Measurements from ENCODE around the gene ZBTB7B. TPM values are rescaled to one million over a fixed set of nuclear protein-coding genes. Genes with fewer than 3 reads are reported as not detected.

The ZBTB7B gene
- total RNA-seq, 1 experiment from 2014 or later = 15.3 TPM

GRCh38 chr1:155007251-155007828 lies 4.7 kb downstream of the ZBTB7B start:
- Histone ChIP-seq H3K27me3 (replicated peaks) (no peaks in the 10 kb centered on the region), H3K9me3 (replicated peaks) (no peaks in the 10 kb centered on the region; the same call in 1 of the 2 replicates), H3K36me3 (no peaks in the 10 kb centered on the region), H3K4me1 (replicated peaks) (peaks cover 5% of the 10 kb centered on the region), H3K4me3 (no peak overlapping the region), H3K27ac (no peak overlapping the region)
- no peak for DNase-seq (ENCODE audit: low read depth in 1 of 2, low spot score in 2 of 2)

- DNase-seq (ENCODE audit: low read depth in 1 of 2, low spot score in 2 of 2) = no peak
- H3K27me3 ChIP-seq (replicated peaks) = no peaks in the 10 kb centered on the region
- H3K36me3 ChIP-seq = no peaks in the 10 kb centered on the region
- no peak overlapping the region for H3K27ac ChIP-seq
- no peak overlapping the region for H3K4me3 ChIP-seq
- H3K4me1 ChIP-seq (replicated peaks) = peaks cover 5% of the 10 kb centered on the region
- no peaks in the 10 kb centered on the region for H3K9me3 ChIP-seq (replicated peaks)
Measured at GRCh38 chr1:155008015-155008941, 5.7 kb downstream of the ZBTB7B start.

- H3K9me3 ChIP-seq (replicated peaks) = no peaks in the 10 kb centered on the region
- H3K4me1 ChIP-seq (replicated peaks) = peaks cover 2% of the 10 kb centered on the region
- H3K36me3 ChIP-seq = no peaks in the 10 kb centered on the region
- H3K27me3 ChIP-seq (replicated peaks) = no peaks in the 10 kb centered on the region
- no peak overlapping the region for H3K27ac ChIP-seq
- DNase-seq (ENCODE audit: low read depth in 1 of 2, low spot score in 2 of 2) = no peak
- H3K4me3 ChIP-seq = no peak overlapping the region
Measured at GRCh38 chr1:155009221-155009711, 6.7 kb downstream of the ZBTB7B start.

- no peak for DNase-seq (ENCODE audit: low read depth in 1 of 2, low spot score in 2 of 2)
- Histone ChIP-seq H3K4me3 (no peak overlapping the region), H3K36me3 (no peaks in the 10 kb centered on the region), H3K27me3 (replicated peaks) (no peaks in the 10 kb centered on the region), H3K4me1 (replicated peaks) (no peaks in the 10 kb centered on the region; the same call in 1 of the 2 replicates), H3K27ac (no peak overlapping the region), H3K9me3 (replicated peaks) (no peaks in the 10 kb centered on the region)
Measured at GRCh38 chr1:155009742-155010141, 7.1 kb downstream of the ZBTB7B start.

- DNase-seq (ENCODE audit: low read depth in 1 of 2, low spot score in 2 of 2) = no peak
- no peak overlapping the region for H3K27ac ChIP-seq
- H3K4me3 ChIP-seq = no peak overlapping the region
- H3K9me3 ChIP-seq (replicated peaks) = no peaks in the 10 kb centered on the region
- no peaks in the 10 kb centered on the region for H3K27me3 ChIP-seq (replicated peaks)
- H3K36me3 ChIP-seq = peaks cover 2% of the 10 kb centered on the region; the same call in 1 of the 2 replicates
- no peaks in the 10 kb centered on the region for H3K4me1 ChIP-seq (replicated peaks)
Measured at GRCh38 chr1:155010211-155010918, 7.8 kb downstream of the ZBTB7B start.

GRCh38 chr1:155011004-155011416 lies 8.4 kb downstream of the ZBTB7B start:
- H3K4me3 ChIP-seq = no peak overlapping the region
- DNase-seq (ENCODE audit: low read depth in 1 of 2, low spot score in 2 of 2) = no peak
- H3K4me1 ChIP-seq (replicated peaks) = no peaks in the 10 kb centered on the region
- no peaks in the 10 kb centered on the region for H3K9me3 ChIP-seq (replicated peaks)
- H3K27me3 ChIP-seq (replicated peaks) = no peaks in the 10 kb centered on the region
- H3K27ac ChIP-seq = no peak overlapping the region
- peaks cover 4% of the 10 kb centered on the region; the same call in 1 of the 2 replicates for H3K36me3 ChIP-seq

- DNase-seq (ENCODE audit: low read depth in 1 of 2, low spot score in 2 of 2) = no peak
- H3K27me3 ChIP-seq (replicated peaks) = no peaks in the 10 kb centered on the region
- H3K4me3 ChIP-seq = no peak overlapping the region
- H3K27ac ChIP-seq = no peak overlapping the region
- H3K4me1 ChIP-seq (replicated peaks) = no peaks in the 10 kb centered on the region
- no peaks in the 10 kb centered on the region for H3K9me3 ChIP-seq (replicated peaks)
- peaks cover 8% of the 10 kb centered on the region for H3K36me3 ChIP-seq
Measured at GRCh38 chr1:155011437-155012025, 8.9 kb downstream of the ZBTB7B start.

GRCh38 chr1:155012026-155012546 lies 9.5 kb downstream of the ZBTB7B start:
- H3K4me1 ChIP-seq (replicated peaks) = peaks cover 5% of the 10 kb centered on the region
- H3K27ac ChIP-seq = no peak overlapping the region
- H3K9me3 ChIP-seq (replicated peaks) = no peaks in the 10 kb centered on the region
- no peak for DNase-seq (ENCODE audit: low read depth in 1 of 2, low spot score in 2 of 2)
- peaks cover 13% of the 10 kb centered on the region for H3K36me3 ChIP-seq
- H3K27me3 ChIP-seq (replicated peaks) = no peaks in the 10 kb centered on the region
- H3K4me3 ChIP-seq = no peak overlapping the region

- no peak overlapping the region for H3K27ac ChIP-seq
Measured at GRCh38 chr1:155012776-155013602, 10.4 kb downstream of the ZBTB7B start.

GRCh38 chr1:155013632-155014031 lies 11.0 kb downstream of the ZBTB7B start:
- peaks cover 13% of the 10 kb centered on the region for H3K36me3 ChIP-seq
- peaks cover 15% of the 10 kb centered on the region for H3K4me1 ChIP-seq (replicated peaks)
- H3K27ac ChIP-seq = no peak overlapping the region
- H3K27me3 ChIP-seq (replicated peaks) = no peaks in the 10 kb centered on the region
- no peaks in the 10 kb centered on the region for H3K9me3 ChIP-seq (replicated peaks)
- no peak overlapping the region for H3K4me3 ChIP-seq
- no peak for DNase-seq (ENCODE audit: low read depth in 1 of 2, low spot score in 2 of 2)

More at GRCh38 chr1:155012776-155013602, 10.4 kb downstream of the ZBTB7B start:
- no peaks in the 10 kb centered on the region for H3K9me3 ChIP-seq (replicated peaks)
- DNase-seq (ENCODE audit: low read depth in 1 of 2, low spot score in 2 of 2) = no peak
- no peak overlapping the region for H3K4me3 ChIP-seq
- peaks cover 14% of the 10 kb centered on the region for H3K4me1 ChIP-seq (replicated peaks)
- no peaks in the 10 kb centered on the region for H3K27me3 ChIP-seq (replicated peaks)
- H3K36me3 ChIP-seq = peaks cover 13% of the 10 kb centered on the region

- DNase-seq (ENCODE audit: low read depth in 1 of 2, low spot score in 2 of 2) = no peak
- H3K27me3 ChIP-seq (replicated peaks) = no peaks in the 10 kb centered on the region
- peaks cover 20% of the 10 kb centered on the region for H3K4me1 ChIP-seq (replicated peaks)
- no peak overlapping the region for H3K27ac ChIP-seq
- H3K4me3 ChIP-seq = no peak overlapping the region
- peaks cover 13% of the 10 kb centered on the region for H3K36me3 ChIP-seq
- H3K9me3 ChIP-seq (replicated peaks) = no peaks in the 10 kb centered on the region
Measured at GRCh38 chr1:155014709-155015508, 12.3 kb downstream of the ZBTB7B start.

Data from SJSA1 (cell line).